Activated CD8-positive, alpha-beta T cell treated with anti-CD3 and anti-CD28 coated beads, Interleukin-2, amount 10 ng/mL, durations not matched to agents 7 days and 5 days (primary cell): Measurements from ENCODE around the gene ZBTB16. TPM values are rescaled to one million over a fixed set of nuclear protein-coding genes. Genes with fewer than 3 reads are reported as not detected.

Experiments
- ATAC-seq: fragments of 150-1000 bp; cut with Tn5 transposase; one replicate; pipeline ENCODE4 v1.10.0; 2021; ENCODE audit warnings: moderate library complexity
- CTCF ChIA-PET: fragments of 350-600 bp; sonication (Branson Sonifier 250); formaldehyde crosslinking; loops from one replicate; lab custom pipeline; 2021; ENCODE audit warnings: antibody characterized with exemption; lab: Charles Lee
- POLR2A ChIA-PET: fragments of 350-600 bp; sonication (Branson Sonifier 250); formaldehyde crosslinking; loops from one replicate; lab custom pipeline; 2021; ENCODE audit warnings: antibody characterized with exemption; lab: Charles Lee
- DNase-seq: peaks from one replicate; pipeline ENCODE4 v3.0.0-alpha.2; 2020
- H3K27ac Mint-ChIP-seq: one replicate; pipeline ENCODE4 v1.8.0; 2021; ENCODE audit warnings: mild to moderate bottlenecking, mixed read lengths
- H3K27me3 Mint-ChIP-seq: one replicate; pipeline ENCODE4 v1.8.0; 2021; ENCODE audit warnings: low read depth, mixed read lengths
- H3K36me3 Mint-ChIP-seq: one replicate; pipeline ENCODE4 v1.8.0; 2021; ENCODE audit warnings: low read depth, mixed read lengths
- H3K4me1 Mint-ChIP-seq: one replicate; pipeline ENCODE4 v1.8.0; 2021; ENCODE audit warnings: low read depth, mixed read lengths
- H3K4me3 Mint-ChIP-seq: one replicate; pipeline ENCODE4 v1.8.0; 2021; ENCODE audit warnings: mild to moderate bottlenecking, mixed read lengths
- H3K9me3 Mint-ChIP-seq: one replicate; pipeline ENCODE4 v1.8.0; 2022; ENCODE audit warnings: mixed read lengths; ENCODE audit not compliant: insufficient read depth
- total RNA-seq, 2 experiments: library from RNA; stranded (reverse); gene quantifications; one replicate each; pipeline ENCODE4 v1.2.3, GENCODE V29; 2021

The ZBTB16 gene
- total RNA-seq, 2 experiments from 2014 or later: 16.3 to 16.4 TPM

DNA sequence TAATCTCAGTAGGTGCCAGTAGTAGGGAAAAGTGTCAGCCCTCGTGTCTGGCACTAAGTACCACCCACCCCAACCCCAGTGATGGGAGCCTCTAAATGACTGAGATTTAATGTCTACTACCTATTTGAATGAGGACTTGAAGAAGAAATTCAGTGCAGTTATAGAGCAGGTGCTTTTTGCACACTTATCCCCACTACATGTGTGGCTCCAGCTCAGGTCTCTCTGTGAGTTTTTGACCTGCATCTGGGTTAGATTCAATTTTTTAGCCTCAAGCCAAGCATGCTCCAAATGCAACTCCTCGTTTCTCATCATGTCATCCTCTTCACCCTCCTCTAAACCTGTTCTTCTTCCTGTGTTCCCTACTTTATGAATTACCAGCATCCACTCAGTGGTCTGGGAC is 211.8 kb downstream of the ZBTB16 start:
- peaks cover 35% of the 10 kb centered on the region for H3K27me3 Mint-ChIP-seq
- H3K27ac Mint-ChIP-seq: no peak overlapping the region

DNA sequence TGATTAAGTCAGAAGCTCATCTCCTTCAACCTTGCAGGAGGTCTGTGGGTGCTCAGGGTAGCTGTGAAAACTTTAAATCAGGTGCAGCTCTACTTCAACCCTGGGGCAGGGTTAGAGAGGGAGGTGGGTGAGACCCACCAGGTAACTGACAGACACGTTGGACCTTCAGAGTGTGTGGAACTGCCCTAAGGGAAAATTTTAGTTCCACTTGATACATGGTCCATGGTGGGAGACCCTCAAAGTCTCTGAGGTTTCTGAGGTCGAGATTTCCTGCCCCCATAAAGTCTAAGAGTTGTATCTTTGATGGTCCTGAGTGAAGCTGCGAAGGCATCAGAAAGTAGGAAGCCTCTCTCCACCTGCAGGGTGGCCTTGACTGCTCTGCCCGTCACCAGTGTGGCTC is 212.8 kb downstream of the ZBTB16 start:
- Mint-ChIP-seq H3K9me3 (no peaks in the 10 kb centered on the region), H3K4me3 (no peak overlapping the region), H3K36me3 (no peaks in the 10 kb centered on the region), H3K27me3 (peaks cover 41% of the 10 kb centered on the region), H3K4me1 (no peaks in the 10 kb centered on the region), H3K27ac (no peak overlapping the region)
- DNase-seq (no peak), ATAC-seq (no peak)
- ChIA-PET POLR2A (interaction anchor here (0.5 kb wide), 1 partner anchor 177 kb away, joined by 4 read pairs; no protein-coding TSS in a partner anchor), CTCF (interaction anchor here (3.4 kb wide), 1 partner anchor 10 kb away, joined by 18 read pairs; no protein-coding TSS in a partner anchor)

More for the DNA sequence above, 211.8 kb downstream of the ZBTB16 start:
- ChIA-PET CTCF (interaction anchor here (3.4 kb wide), 1 partner anchor 9 kb away, joined by 18 read pairs; no protein-coding TSS in a partner anchor), POLR2A (no interaction called here)
- H3K36me3 Mint-ChIP-seq: no peaks in the 10 kb centered on the region
- H3K9me3 Mint-ChIP-seq: no peaks in the 10 kb centered on the region
- DNase-seq: no peak
- no peak for ATAC-seq
- H3K4me1 Mint-ChIP-seq: no peaks in the 10 kb centered on the region
- no peak overlapping the region for H3K4me3 Mint-ChIP-seq

DNA sequence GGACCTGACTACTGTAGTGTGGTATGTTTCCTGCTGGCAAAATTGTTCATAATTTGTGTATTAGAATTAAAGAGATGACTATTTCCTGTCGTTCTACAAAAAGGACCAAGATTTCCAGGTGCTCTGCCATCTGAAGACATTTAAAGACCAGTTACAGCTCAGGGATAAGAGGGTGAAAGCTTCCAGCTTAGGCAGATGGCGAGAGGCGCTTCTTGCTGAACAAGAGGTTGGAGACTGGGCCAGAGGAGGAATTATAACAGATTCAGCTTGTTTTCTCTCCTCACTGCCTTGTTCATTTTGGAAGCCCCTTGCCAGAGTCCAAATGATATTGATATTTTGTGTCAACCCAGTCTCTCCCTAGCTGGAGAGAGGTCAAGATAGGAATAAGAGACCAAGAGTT is 213.6 kb downstream of the ZBTB16 start:
- H3K4me1 Mint-ChIP-seq: no peaks in the 10 kb centered on the region
- H3K36me3 Mint-ChIP-seq: no peaks in the 10 kb centered on the region
- H3K4me3 Mint-ChIP-seq: no peak overlapping the region
- no peaks in the 10 kb centered on the region for H3K9me3 Mint-ChIP-seq
- ATAC-seq: no peak
- POLR2A ChIA-PET: no interaction called here
- no peak for DNase-seq
- H3K27me3 Mint-ChIP-seq: peaks cover 41% of the 10 kb centered on the region
- CTCF ChIA-PET: interaction anchor here (3.4 kb wide), 1 partner anchor 11 kb away, joined by 18 read pairs; no protein-coding TSS in a partner anchor
- H3K27ac Mint-ChIP-seq: no peak overlapping the region

DNA sequence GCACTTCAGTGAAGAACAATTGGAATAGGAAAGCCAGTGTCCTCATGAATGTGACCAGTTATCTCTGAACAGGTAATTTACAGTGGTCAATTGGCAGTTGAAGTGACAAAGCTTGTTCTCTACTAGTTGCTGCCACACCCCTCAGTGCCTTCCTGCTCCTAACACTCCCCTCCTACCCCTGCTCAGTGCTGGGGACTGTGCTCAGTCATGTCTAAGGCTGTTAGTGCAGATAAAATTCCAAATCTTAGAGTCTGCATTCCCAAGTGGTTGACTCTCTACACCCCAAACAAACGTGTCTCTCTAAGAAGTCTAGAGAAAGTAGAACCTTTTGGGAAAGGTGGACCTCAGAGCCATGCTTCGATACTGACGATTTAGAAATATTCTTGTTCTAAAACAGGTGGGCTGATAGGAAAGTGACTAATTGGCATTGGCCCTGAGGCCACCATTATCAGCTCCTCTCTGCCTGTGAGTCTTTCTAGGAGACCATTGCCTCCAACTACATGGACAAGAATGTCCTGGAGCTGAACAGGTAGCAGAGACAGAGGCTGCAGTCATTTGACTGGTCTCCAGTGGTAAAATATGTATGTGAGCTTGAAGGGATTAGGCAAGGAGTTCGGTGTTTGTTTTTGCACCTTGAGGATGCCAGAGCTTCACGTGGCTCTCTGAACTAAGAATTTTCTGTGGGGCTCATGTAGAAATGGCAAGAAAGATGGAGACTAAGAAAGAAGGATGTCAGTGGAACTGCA is 214.6 kb downstream of the ZBTB16 start:
- DNase-seq: no peak
- POLR2A ChIA-PET: no interaction called here

DNA sequence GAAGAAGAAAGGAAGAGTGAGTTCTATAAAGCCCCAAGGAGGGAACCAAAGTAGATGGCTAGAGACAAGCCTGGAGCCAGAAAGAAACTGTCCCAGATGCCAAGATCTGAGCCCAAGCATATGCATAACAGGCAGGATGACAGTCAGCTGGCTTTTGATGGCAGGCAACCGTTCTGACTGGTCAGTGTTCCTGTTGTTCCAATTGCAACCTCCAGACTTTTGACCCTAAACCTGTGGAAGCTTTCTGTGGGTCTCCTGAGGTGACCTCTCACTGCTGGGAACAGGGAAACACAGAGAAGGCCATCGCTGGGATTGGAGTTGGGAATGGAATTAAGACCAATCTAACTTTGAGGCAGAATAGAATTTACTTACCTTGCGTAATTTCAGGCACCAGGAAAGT is 215.1 kb downstream of the ZBTB16 start:
- ChIA-PET POLR2A (no interaction called here), CTCF (interaction anchor here (1.2 to 3.4 kb wide), 2 partner anchors 12 to 13 kb away, joined by 4 to 18 read pairs; no protein-coding TSS in a partner anchor)
- ATAC-seq (no peak), DNase-seq (no peak)
- Mint-ChIP-seq H3K27ac (no peak overlapping the region), H3K27me3 (peaks cover 46% of the 10 kb centered on the region), H3K36me3 (no peaks in the 10 kb centered on the region), H3K4me3 (no peak overlapping the region), H3K4me1 (no peaks in the 10 kb centered on the region), H3K9me3 (no peaks in the 10 kb centered on the region)

More for the DNA sequence above, 214.6 kb downstream of the ZBTB16 start:
- H3K9me3 Mint-ChIP-seq: no peaks in the 10 kb centered on the region
- H3K27ac Mint-ChIP-seq: no peak overlapping the region
- no peak overlapping the region for H3K4me3 Mint-ChIP-seq
- no peaks in the 10 kb centered on the region for H3K4me1 Mint-ChIP-seq
- no peak for ATAC-seq
- H3K27me3 Mint-ChIP-seq: peaks cover 46% of the 10 kb centered on the region
- CTCF ChIA-PET: interaction anchor here (3.4 kb wide), 1 partner anchor 12 kb away, joined by 18 read pairs; no protein-coding TSS in a partner anchor
- no peaks in the 10 kb centered on the region for H3K36me3 Mint-ChIP-seq

- ATAC-seq: no peak
- no peak for DNase-seq
- H3K4me3 Mint-ChIP-seq: no peak overlapping the region
Measured at GRCh38 chr11:114275280-114275679, 215.8 kb downstream of the ZBTB16 start.

GRCh38 chr11:114276077-114276476 is 216.6 kb downstream of the ZBTB16 start:
- no peaks in the 10 kb centered on the region for H3K36me3 Mint-ChIP-seq
- ATAC-seq (no peak), DNase-seq (no peak)
- H3K27me3 Mint-ChIP-seq: peaks cover 44% of the 10 kb centered on the region
- no peaks in the 10 kb centered on the region for H3K4me1 Mint-ChIP-seq
- POLR2A ChIA-PET: no interaction called here
- CTCF ChIA-PET: interaction anchor here (0.5 to 0.9 kb wide), 2 partner anchors 13 to 15 kb away, joined by 3 read pairs; no protein-coding TSS in a partner anchor
- H3K4me3 Mint-ChIP-seq: no peak overlapping the region
- H3K27ac Mint-ChIP-seq: no peak overlapping the region
- H3K9me3 Mint-ChIP-seq: no peaks in the 10 kb centered on the region

More at GRCh38 chr11:114275280-114275679, 215.8 kb downstream of the ZBTB16 start:
- H3K36me3 Mint-ChIP-seq: no peaks in the 10 kb centered on the region
- H3K9me3 Mint-ChIP-seq: no peaks in the 10 kb centered on the region
- peaks cover 51% of the 10 kb centered on the region for H3K27me3 Mint-ChIP-seq
- H3K27ac Mint-ChIP-seq: no peak overlapping the region
- H3K4me1 Mint-ChIP-seq: no peaks in the 10 kb centered on the region
- ChIA-PET CTCF (interaction anchor here (1.2 kb wide), 1 partner anchor 13 kb away, joined by 4 read pairs; no protein-coding TSS in a partner anchor), POLR2A (no interaction called here)

GRCh38 chr11:114277637-114278341 is 218.3 kb downstream of the ZBTB16 start:
- Mint-ChIP-seq H3K9me3 (no peaks in the 10 kb centered on the region), H3K27ac (no peak overlapping the region), H3K36me3 (no peaks in the 10 kb centered on the region), H3K27me3 (peaks cover 41% of the 10 kb centered on the region), H3K4me1 (no peaks in the 10 kb centered on the region), H3K4me3 (no peak overlapping the region)
- ATAC-seq (no peak), DNase-seq (no peak)
- POLR2A ChIA-PET: no interaction called here
- CTCF ChIA-PET: interaction anchor here (1.2 to 1.7 kb wide), 3 partner anchors 9 to 15 kb away, joined by 4 to 6 read pairs (median 5); no protein-coding TSS in a partner anchor

DNA sequence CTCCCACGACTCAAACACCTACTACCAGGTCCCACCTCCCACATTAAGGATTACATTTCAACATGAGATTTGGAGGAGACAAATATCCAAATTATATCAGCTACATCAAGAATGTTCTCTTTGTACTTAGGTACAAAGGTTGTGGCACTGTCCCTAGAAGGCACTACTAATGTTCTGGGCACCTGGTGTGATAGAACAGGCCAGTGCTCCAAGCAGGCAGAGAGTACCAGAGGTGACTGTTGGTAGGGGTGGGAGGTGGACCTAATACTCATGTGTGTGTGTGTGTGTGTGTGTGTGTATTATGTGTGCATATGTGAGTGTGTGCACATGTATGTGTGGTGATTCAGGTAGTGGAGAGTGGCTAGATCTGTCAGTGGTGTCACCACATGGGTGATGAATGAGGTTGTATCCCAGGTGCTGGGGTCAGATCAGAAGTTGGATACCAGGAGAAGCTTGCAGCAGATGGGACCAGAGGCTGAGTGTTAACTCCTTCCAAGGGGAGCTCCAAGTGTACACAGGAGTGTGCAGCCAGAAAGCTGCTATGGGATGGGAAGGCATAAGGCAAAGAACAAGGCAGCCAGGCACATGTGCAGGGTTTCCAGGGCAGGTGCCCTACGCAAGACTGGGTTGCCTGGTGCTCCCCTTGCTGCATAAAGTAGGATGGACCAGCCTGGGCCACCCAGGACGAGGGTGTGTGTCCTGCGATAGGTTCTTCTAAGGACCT is 219.0 kb downstream of the ZBTB16 start:
- ChIA-PET CTCF (interaction anchor here (1.2 to 1.7 kb wide), 3 partner anchors 9 to 16 kb away, joined by 4 to 6 read pairs (median 5); no protein-coding TSS in a partner anchor), POLR2A (no interaction called here)
- H3K9me3 Mint-ChIP-seq: no peaks in the 10 kb centered on the region
- no peaks in the 10 kb centered on the region for H3K36me3 Mint-ChIP-seq
- no peak for DNase-seq
- H3K27ac Mint-ChIP-seq: no peak overlapping the region
- no peak overlapping the region for H3K4me3 Mint-ChIP-seq
- H3K27me3 Mint-ChIP-seq: peaks cover 43% of the 10 kb centered on the region
- ATAC-seq: no peak
- no peaks in the 10 kb centered on the region for H3K4me1 Mint-ChIP-seq

DNA sequence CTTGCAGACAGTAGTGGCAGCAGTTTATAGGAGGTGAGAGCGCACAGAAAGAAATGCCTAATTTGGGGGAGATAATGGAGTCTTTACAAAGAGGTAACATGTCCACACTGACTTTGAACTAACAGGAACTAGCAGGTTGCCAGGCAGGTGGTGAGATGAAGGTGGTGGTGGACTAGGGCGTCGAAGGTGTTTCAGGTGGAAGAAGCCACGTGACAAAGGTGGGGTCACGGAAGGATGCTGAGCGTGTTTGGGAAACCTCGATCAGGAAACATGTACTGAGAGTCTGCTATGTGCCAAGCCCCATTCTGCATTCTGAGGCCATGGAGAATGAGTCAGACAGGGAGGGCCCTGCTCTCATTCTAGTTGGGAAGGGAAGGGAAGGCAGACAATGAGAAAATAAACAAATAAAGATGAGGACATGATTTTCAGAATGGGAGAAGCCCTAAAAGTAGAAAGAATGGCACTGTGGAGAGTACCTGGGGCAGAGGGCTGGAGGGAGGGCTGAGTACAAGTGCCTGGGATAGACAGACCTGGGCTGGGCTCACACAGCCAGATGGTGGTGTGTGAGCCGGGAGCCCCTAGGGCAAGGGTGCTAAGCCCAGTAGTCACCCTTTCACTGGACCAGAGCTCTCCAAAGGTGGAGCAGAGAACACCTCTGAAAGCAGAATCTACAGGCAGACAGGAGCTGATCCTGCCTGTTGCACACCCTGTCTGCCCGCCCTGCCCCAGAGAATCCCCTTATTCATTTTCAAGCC is 220.5 kb downstream of the ZBTB16 start:
- Mint-ChIP-seq H3K4me1 (no peaks in the 10 kb centered on the region), H3K27ac (no peak overlapping the region), H3K36me3 (no peaks in the 10 kb centered on the region), H3K27me3 (peaks cover 36% of the 10 kb centered on the region), H3K4me3 (no peak overlapping the region), H3K9me3 (no peaks in the 10 kb centered on the region)
- CTCF ChIA-PET: interaction anchor here (0.6 to 1.7 kb wide), 4 partner anchors 17 to 67 kb away, joined by 3 to 6 read pairs (median 4); no protein-coding TSS in a partner anchor
- POLR2A ChIA-PET: interaction anchor here (0.6 kb wide), 1 partner anchor 285 kb away, joined by 3 read pairs; no protein-coding TSS in a partner anchor
- DNase-seq (no peak), ATAC-seq (no peak)
